OCI-LY7 (cell line): ENCODE measurements around the gene AGAP3. TPM values are rescaled to one million over a fixed set of nuclear protein-coding genes. Genes with fewer than 3 reads are reported as not detected.

Source experiments
- BruUV-seq: library from RNA; stranded (reverse); fragments of 400-500 nt; replicated peaks from 2 replicates; lab custom pipeline; 2021; lab: Mats Ljungman, UMichigan
- CTCF ChIA-PET: fragments of 300-600 bp; sonication (Branson Sonifier 250); formaldehyde crosslinking; loops from one replicate; lab custom pipeline; 2022; ENCODE audit warnings: antibody characterized with exemption; ENCODE audit not compliant: unreplicated experiment; lab: Charles Lee
- POLR2A ChIA-PET: fragments of 300-600 bp; sonication (Branson Sonifier 250); formaldehyde crosslinking; loops from one replicate; lab custom pipeline; 2022; ENCODE audit warnings: antibody characterized with exemption; lab: Charles Lee
- DNase-seq: peaks from one replicate; pipeline ENCODE4 v3.0.0-alpha.2; 2015; ENCODE audit warnings: low spot score
- H2AFZ ChIP-seq: fragments of 200-600 bp; sonication (generic), shearing (Covaris generic); 2 replicates; pipeline ENCODE4 v1.6.1; 2014; ENCODE audit warnings: mild to moderate bottlenecking, antibody characterized with exemption, low read length, moderate library complexity
- H3K27ac ChIP-seq: fragments of 200-600 bp; sonication (generic); 2 replicates; pipeline ENCODE4 v1.5.1; 2014; ENCODE audit warnings: mixed run types, low read depth, mild to moderate bottlenecking, moderate library complexity, low read length, inconsistent platforms; ENCODE audit not compliant: poor library complexity, severe bottlenecking
- H3K36me3 ChIP-seq: fragments of 200-600 bp; sonication (generic); 2 replicates; pipeline ENCODE4 v1.6.1; 2014; ENCODE audit warnings: mild to moderate bottlenecking, antibody characterized with exemption, low read length, moderate library complexity, mixed read lengths; ENCODE audit not compliant: insufficient read depth
- H3K4me1 ChIP-seq: fragments of 200-600 bp; sonication (generic); 2 replicates; pipeline ENCODE4 v1.5.1; 2014; ENCODE audit warnings: mild to moderate bottlenecking, low read length; ENCODE audit not compliant: insufficient read depth, poor library complexity, severe bottlenecking
- H3K4me2 ChIP-seq: fragments of 200-600 bp; sonication (generic); 2 replicates; pipeline ENCODE4 v1.6.1; 2014; ENCODE audit warnings: mild to moderate bottlenecking, low read length
- H3K4me3 ChIP-seq: fragments of 200-600 bp; sonication (generic); 2 replicates; pipeline ENCODE4 v1.5.1; 2014; ENCODE audit warnings: mild to moderate bottlenecking, low read depth, low read length; ENCODE audit not compliant: poor library complexity, severe bottlenecking
- H3K79me2 ChIP-seq: fragments of 200-600 bp; sonication (generic); 2 replicates; pipeline ENCODE4 v1.6.1; 2016; ENCODE audit warnings: low read depth, mild to moderate bottlenecking, low read length, moderate library complexity, mixed read lengths; ENCODE audit not compliant: insufficient read depth
- H3K9me2 ChIP-seq: fragments of 200-600 bp; sonication (generic); 2 replicates; pipeline ENCODE4 v1.6.1; 2016; ENCODE audit warnings: mild to moderate bottlenecking, low read length, mixed read lengths; ENCODE audit not compliant: insufficient read depth
- H3K9me3 ChIP-seq: fragments of 200-600 bp; sonication (generic); 2 replicates; pipeline ENCODE4 v1.6.1; 2014; ENCODE audit warnings: mild to moderate bottlenecking, mixed run types, low read length, mixed read lengths
- H4K20me1 ChIP-seq: fragments of 200-600 bp; sonication (generic); 2 replicates; pipeline ENCODE4 v1.6.1; 2014; ENCODE audit warnings: mild to moderate bottlenecking, antibody characterized with exemption, low read length, moderate library complexity, mixed read lengths; ENCODE audit not compliant: insufficient read depth
- EZH2phosphoT487 ChIP-seq: fragments of 200-600 bp; sonication (generic); IDR thresholded peaks from 2 replicates; pipeline ENCODE4 v1.6.1; 2018; ENCODE audit warnings: low read depth, borderline replicate concordance, mild to moderate bottlenecking, mixed run types, antibody characterized with exemption, low read length, moderate library complexity, mixed read lengths
- intact Hi-C: fragments of 100-400 bp; cut with micrococcal nuclease; formaldehyde crosslinking; loops from one replicate; pipeline ENCODE4 v1.10.0; 2022; ENCODE audit not compliant: unreplicated experiment
- total RNA-seq, 2 experiments: library from RNA; depleted of rRNA in 1 of 2; stranded (reverse); fragments of >200 nt in 1 of 2; shearing (Covaris generic) in 1 of 2; gene quantifications; 2 replicates each; pipeline ENCODE4 v1.2.3, GENCODE V29; 2014 to 2022
- TF ChIP-seq, protein P1 (sequence below): fragments of 200-600 bp; sonication (generic); conservative IDR thresholded peaks from 2 replicates; pipeline ENCODE4 v1.5.1; 2014; ENCODE audit warnings: mild to moderate bottlenecking, antibody characterized with exemption, low read length, moderate library complexity, mixed read lengths

AGAP3 gene
- total RNA-seq, 2 experiments from 2014 or later, result 4.8 to 30.9 TPM

DNA sequence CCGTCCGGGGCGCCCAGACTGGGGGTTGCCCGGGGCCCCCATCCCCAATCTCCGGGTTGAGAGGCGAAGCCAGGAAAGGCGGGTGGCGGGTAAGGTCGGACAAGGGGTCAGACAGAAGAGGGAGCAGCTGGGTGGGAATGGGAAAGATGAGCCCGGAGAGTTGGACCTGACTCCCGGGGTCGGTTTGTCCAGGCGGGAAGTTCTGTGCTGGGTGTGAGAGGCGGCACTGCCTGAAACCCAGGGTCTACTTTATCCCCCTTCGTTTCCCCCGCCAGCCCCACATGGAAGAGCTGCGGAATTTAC lies 26.2 kb upstream of the AGAP3 start:
- no peak for TF ChIP-seq EZH2phosphoT487
- TF ChIP-seq, protein P1, sequence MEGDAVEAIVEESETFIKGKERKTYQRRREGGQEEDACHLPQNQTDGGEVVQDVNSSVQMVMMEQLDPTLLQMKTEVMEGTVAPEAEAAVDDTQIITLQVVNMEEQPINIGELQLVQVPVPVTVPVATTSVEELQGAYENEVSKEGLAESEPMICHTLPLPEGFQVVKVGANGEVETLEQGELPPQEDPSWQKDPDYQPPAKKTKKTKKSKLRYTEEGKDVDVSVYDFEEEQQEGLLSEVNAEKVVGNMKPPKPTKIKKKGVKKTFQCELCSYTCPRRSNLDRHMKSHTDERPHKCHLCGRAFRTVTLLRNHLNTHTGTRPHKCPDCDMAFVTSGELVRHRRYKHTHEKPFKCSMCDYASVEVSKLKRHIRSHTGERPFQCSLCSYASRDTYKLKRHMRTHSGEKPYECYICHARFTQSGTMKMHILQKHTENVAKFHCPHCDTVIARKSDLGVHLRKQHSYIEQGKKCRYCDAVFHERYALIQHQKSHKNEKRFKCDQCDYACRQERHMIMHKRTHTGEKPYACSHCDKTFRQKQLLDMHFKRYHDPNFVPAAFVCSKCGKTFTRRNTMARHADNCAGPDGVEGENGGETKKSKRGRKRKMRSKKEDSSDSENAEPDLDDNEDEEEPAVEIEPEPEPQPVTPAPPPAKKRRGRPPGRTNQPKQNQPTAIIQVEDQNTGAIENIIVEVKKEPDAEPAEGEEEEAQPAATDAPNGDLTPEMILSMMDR, result peak; percentile 14; the same call in 1 of the 2 replicates
- peak overlapping the region; percentile 87; the same call in 1 of the 2 replicates for H2AFZ ChIP-seq
- H4K20me1 ChIP-seq, result no peaks in the 10 kb centered on the region
- peak overlapping the region; percentile 98 for H3K4me3 ChIP-seq
- H3K79me2 ChIP-seq, result peaks cover 14% of the 10 kb centered on the region; the same call in 1 of the 2 replicates
- no peaks in the 10 kb centered on the region for H3K9me3 ChIP-seq
- intact Hi-C loops, result no loop called here
- BruUV-seq, result no TSS peak
- CTCF ChIA-PET, result interaction anchor here (0.6 kb wide), 2 partner anchors 28 to 52 kb away, joined by 3 to 5 read pairs; no protein-coding TSS in a partner anchor
- no peak for DNase-seq
- peaks cover 33% of the 10 kb centered on the region for H3K4me1 ChIP-seq
- H3K27ac ChIP-seq, result peak overlapping the region; percentile 70
- no peaks in the 10 kb centered on the region for H3K9me2 ChIP-seq
- H3K4me2 ChIP-seq, result peak overlapping the region; percentile 98
- peaks cover 16% of the 10 kb centered on the region for H3K36me3 ChIP-seq
- POLR2A ChIA-PET, result interaction anchor here (0.9 kb wide), 1 partner anchor 25 kb away, joined by 3 read pairs; no protein-coding TSS in a partner anchor

DNA sequence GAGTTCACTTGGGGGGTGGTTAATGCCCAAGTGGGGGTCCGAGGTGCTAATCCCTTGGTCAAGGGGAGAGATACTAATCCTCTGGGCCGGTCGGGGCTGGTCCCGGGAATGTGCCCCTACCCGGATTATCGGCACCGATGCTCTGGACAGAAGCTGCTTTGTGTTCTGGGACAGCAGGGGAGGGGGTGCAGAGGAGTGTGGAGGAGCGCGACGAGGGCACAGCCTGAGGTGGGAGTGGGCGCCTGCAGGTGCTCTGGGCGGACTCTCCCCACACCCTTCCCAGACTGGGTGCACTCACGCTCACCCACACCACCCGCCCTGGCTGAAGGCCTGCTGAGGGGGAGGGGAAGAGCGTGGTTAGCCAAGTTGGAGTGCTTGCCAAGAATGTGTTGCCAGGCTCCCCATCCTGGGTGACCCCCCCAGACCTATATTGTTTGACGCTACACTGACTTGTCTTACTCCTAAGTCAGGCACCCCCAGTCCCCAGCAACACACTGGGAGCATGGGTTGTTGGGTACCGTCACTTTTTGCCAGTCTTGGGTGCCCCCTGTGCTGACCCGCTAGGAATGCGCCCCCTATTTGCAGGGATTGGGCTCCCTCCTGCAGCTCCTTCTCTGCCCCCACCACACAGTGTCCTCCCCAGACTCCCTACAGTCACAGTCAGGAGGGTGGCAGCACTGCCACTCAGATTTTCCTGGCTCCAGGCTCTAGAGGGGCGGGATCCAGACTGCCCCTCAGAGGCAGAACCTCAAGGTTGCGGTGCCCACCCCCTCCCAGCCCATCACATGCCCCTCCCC lies 25.7 kb upstream of the AGAP3 start:
- peaks cover 33% of the 10 kb centered on the region for H3K4me1 ChIP-seq
- H3K79me2 ChIP-seq, result peaks cover 14% of the 10 kb centered on the region; the same call in 1 of the 2 replicates
- intact Hi-C loops, result no loop called here
- ChIA-PET CTCF (interaction anchor here (0.6 kb wide), 2 partner anchors 28 to 52 kb away, joined by 3 to 5 read pairs; no protein-coding TSS in a partner anchor), POLR2A (interaction anchor here (0.9 kb wide), 2 partner anchors 24 to 32 kb away, joined by 3 read pairs; partner anchors contain the start of gene ABCB8)
- H3K36me3 ChIP-seq, result peaks cover 22% of the 10 kb centered on the region
- no peaks in the 10 kb centered on the region for H4K20me1 ChIP-seq
- H3K4me3 ChIP-seq, result peak overlapping the region; percentile 98
- peak overlapping the region; percentile 87; the same call in 1 of the 2 replicates for H2AFZ ChIP-seq
- BruUV-seq, result no TSS peak
- no peaks in the 10 kb centered on the region for H3K9me3 ChIP-seq
- peak; percentile 26 for DNase-seq
- no peaks in the 10 kb centered on the region for H3K9me2 ChIP-seq
- no peak for TF ChIP-seq EZH2phosphoT487
- TF ChIP-seq, protein P1, result peak; percentile 68
- peak overlapping the region; percentile 70 for H3K27ac ChIP-seq
- H3K4me2 ChIP-seq, result peak overlapping the region; percentile 98
